HCT116 (cell line): ENCODE results near the gene OPTN. TPM values are rescaled to one million over a fixed set of nuclear protein-coding genes. Genes with fewer than 3 reads are reported as not detected.

Source experiments
- ATAC-seq: fragments of 200-7000 bp; cut with Tn5 transposase; 2 replicates; pipeline ENCODE4 v1.9.1; 2020; ENCODE audit warnings: mild to moderate bottlenecking, moderate library complexity
- BruUV-seq: library from RNA; stranded (reverse); fragments of 400-500 nt; replicated peaks from 2 replicates; lab custom pipeline; 2021; lab: Mats Ljungman, UMichigan
- CTCF ChIA-PET: fragments of 300-600 bp; sonication (Branson Sonifier 250); formaldehyde crosslinking; loops from one replicate; lab custom pipeline; 2021; ENCODE audit warnings: antibody characterized with exemption; lab: Charles Lee
- POLR2A ChIA-PET: fragments of 300-600, 350-600 bp; sonication (Branson Sonifier 250); formaldehyde crosslinking; loops from one replicate; lab custom pipeline; 2021; ENCODE audit warnings: antibody characterized with exemption; lab: Charles Lee
- RAD21 ChIA-PET, 2 experiments: fragments of 300-600 bp; sonication (Branson Sonifier 250); formaldehyde crosslinking; loops; one replicate each; lab custom pipeline; 2023; ENCODE audit warnings: low total read pairs in 2 of 2; ENCODE audit not compliant: uncharacterized antibody in 2 of 2, unreplicated experiment in 2 of 2, low non-redundant PET in 1 of 2; lab: Charles Lee
- DNase-seq: peaks from one replicate; pipeline ENCODE4 v3.0.0-alpha.2; 2010; ENCODE audit warnings: low read depth, low spot score
- H2AFZ ChIP-seq: fragments of 200-600 bp; shearing (Covaris generic), sonication (generic); 2 replicates; pipeline ENCODE4 v1.6.1; 2017; ENCODE audit warnings: low read depth, mixed run types, mixed read lengths, antibody characterized with exemption, low read length; ENCODE audit not compliant: poor library complexity, severe bottlenecking
- H3K27ac ChIP-seq: 2 replicates; pipeline ENCODE4 v1.5.1; 2012; ENCODE audit warnings: low read depth, low read length
- H3K27me3 ChIP-seq: fragments of 200-600 bp; sonication (generic); 2 replicates; pipeline ENCODE4 v1.6.1; 2016; ENCODE audit warnings: mixed run types, low read length, mixed read lengths; ENCODE audit not compliant: insufficient read depth
- H3K36me3 ChIP-seq, 2 experiments: fragments of 200-500 bp in 1 of 2; fragments of 200-600 bp in 1 of 2; sonication (Bioruptor generic) in 1 of 2; sonication (generic) in 1 of 2; 2 replicates each; pipeline versions ENCODE4 v1.5.1 to v1.6.1; 2014 to 2016; ENCODE audit warnings: low read length in 2 of 2, inconsistent platforms in 1 of 2, mixed read lengths in 1 of 2, mixed run types in 1 of 2; ENCODE audit not compliant: insufficient read depth in 2 of 2, control insufficient read depth in 1 of 2
- H3K4me1 ChIP-seq, 2 experiments: fragments of 200-600 bp in 1 of 2; sonication (generic) in 1 of 2; 2 replicates each; pipeline versions ENCODE4 v1.5.1 to v1.6.1; 2012 to 2017; ENCODE audit warnings: low read length in 2 of 2, inconsistent platforms in 1 of 2, mild to moderate bottlenecking in 1 of 2, mixed read lengths in 1 of 2, mixed run types in 1 of 2, moderate library complexity in 1 of 2; ENCODE audit not compliant: insufficient read depth in 2 of 2, control insufficient read depth in 1 of 2
- H3K4me2 ChIP-seq: fragments of 200-600 bp; sonication (generic); 2 replicates; pipeline ENCODE4 v1.6.1; 2017; ENCODE audit warnings: mixed run types, low read length, mixed read lengths
- H3K4me3 ChIP-seq, 2 experiments: fragments of 200-600 bp in 1 of 2; sonication (generic) in 1 of 2; replicated peaks in 1 of 2; 2 replicates each; pipeline ENCODE4 v1.5.1; 2011 to 2016; ENCODE audit warnings: low read length in 2 of 2, control low read depth in 1 of 2, low read depth in 1 of 2, mild to moderate bottlenecking in 1 of 2, mixed read lengths in 1 of 2, mixed run types in 1 of 2
- H3K79me2 ChIP-seq: fragments of 200-600 bp; sonication (generic); 2 replicates; pipeline ENCODE4 v1.6.1; 2017; ENCODE audit warnings: mild to moderate bottlenecking, mixed run types, low read length, moderate library complexity, mixed read lengths; ENCODE audit not compliant: insufficient read depth
- H3K9ac ChIP-seq: fragments of 200-600 bp; sonication (generic); 2 replicates; pipeline ENCODE4 v1.6.1; 2016; ENCODE audit warnings: low read length, mixed read lengths
- H3K9me2 ChIP-seq: fragments of 200-600 bp; sonication (generic), shearing (Covaris generic); 2 replicates; pipeline ENCODE4 v1.6.1; 2017; ENCODE audit warnings: mixed run types, mild to moderate bottlenecking, moderate library complexity; ENCODE audit not compliant: insufficient read depth
- H3K9me3 ChIP-seq, 2 experiments: fragments of 200-500 bp in 1 of 2; fragments of 200-600 bp in 1 of 2; sonication (Bioruptor generic) in 1 of 2; sonication (generic) in 1 of 2; 2 replicates each; pipeline ENCODE4 v1.6.1; 2014 to 2017; ENCODE audit warnings: low read length in 2 of 2, mixed read lengths in 2 of 2, inconsistent platforms in 1 of 2, low read depth in 1 of 2, mild to moderate bottlenecking in 1 of 2, mixed run types in 1 of 2, moderate library complexity in 1 of 2; ENCODE audit not compliant: control insufficient read depth in 1 of 2, insufficient read depth in 1 of 2
- H4K20me1 ChIP-seq: fragments of 200-600 bp; sonication (generic), shearing (Covaris generic); 2 replicates; pipeline ENCODE4 v1.6.1; 2017; ENCODE audit warnings: mixed run types, mild to moderate bottlenecking, moderate library complexity; ENCODE audit not compliant: insufficient read depth
- CTCF ChIP-seq, 3 experiments: fragments of 200-600 bp in 1 of 3; sonication (generic) in 1 of 3; IDR thresholded peaks in 2 of 3; conservative IDR thresholded peaks in 1 of 3; 2 replicates each; pipeline ENCODE4 v1.5.1; 2012 to 2017; ENCODE audit warnings: low read depth in 2 of 3, low read length in 2 of 3, antibody characterized with exemption in 1 of 3, borderline replicate concordance in 1 of 3, control low read depth in 1 of 3, mild to moderate bottlenecking in 1 of 3, mixed read lengths in 1 of 3, mixed run types in 1 of 3, moderate library complexity in 1 of 3; ENCODE audit not compliant: insufficient read depth in 1 of 3
- JUND ChIP-seq: IDR thresholded peaks from 2 replicates; pipeline ENCODE4 v1.6.1; 2012
- MAX ChIP-seq: IDR thresholded peaks from 2 replicates; pipeline ENCODE4 v1.6.1; 2012
- REST ChIP-seq: IDR thresholded peaks from 2 replicates; pipeline ENCODE4 v1.6.1; 2012; ENCODE audit warnings: low read depth
- SRF ChIP-seq: IDR thresholded peaks from 2 replicates; pipeline ENCODE4 v1.6.1; 2012; ENCODE audit warnings: low read depth
- YY1 ChIP-seq: IDR thresholded peaks from 2 replicates; pipeline ENCODE4 v1.6.1; 2011; ENCODE audit warnings: low read length, low read depth, moderate library complexity, mild to moderate bottlenecking; ENCODE audit not compliant: insufficient replicate concordance; ENCODE audit errors: extremely low read depth
- intact Hi-C: fragments of 100-400 bp; cut with micrococcal nuclease; formaldehyde crosslinking; loops from 2 replicates; pipeline ENCODE4 v1.10.0; 2022
- total RNA-seq: library from RNA; stranded (reverse); gene quantifications from one replicate; pipeline ENCODE4 v1.2.1, GENCODE V29; 2021; ENCODE audit not compliant: unreplicated experiment

OPTN gene
- total RNA-seq, 1 experiment from 2014 or later = 17.0 TPM

DNA sequence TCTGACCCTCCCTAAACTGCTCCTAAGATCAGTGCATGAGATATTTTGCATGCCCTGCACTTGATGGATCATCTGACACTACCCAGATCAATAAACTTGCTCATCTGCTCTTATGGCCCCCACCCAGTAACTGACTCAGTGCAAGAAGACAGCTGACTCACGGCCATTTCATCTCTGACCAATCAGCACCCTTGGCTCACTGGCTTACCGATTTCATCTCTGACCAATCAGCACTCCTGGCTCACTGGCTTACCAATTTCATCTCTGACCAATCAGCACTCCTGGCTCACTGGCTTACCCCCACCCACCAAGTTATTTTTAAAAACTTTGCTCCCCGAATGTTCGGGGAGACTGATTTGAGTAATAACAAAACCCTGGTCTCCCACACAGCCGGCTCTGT lies 37.2 kb upstream of the OPTN start:
- Histone ChIP-seq H3K36me3 (no peaks in the 10 kb centered on the region), H2AFZ (no peak overlapping the region), H3K4me2 (no peak overlapping the region), H3K9ac (no peak overlapping the region), H3K4me1 (no peaks in the 10 kb centered on the region), H3K27ac (no peak overlapping the region), H3K4me3 (no peak overlapping the region), H3K27me3 (no peaks in the 10 kb centered on the region), H4K20me1 (no peaks in the 10 kb centered on the region), H3K9me3 (no peaks in the 10 kb centered on the region), H3K79me2 (no peaks in the 10 kb centered on the region), H3K9me2 (no peaks in the 10 kb centered on the region)
- ChIA-PET CTCF (no interaction called here), RAD21 (no interaction called here), POLR2A (no interaction called here)
- intact Hi-C loops = no loop called here
- TF ChIP-seq JUND (no peak), MAX (no peak), REST (no peak), SRF (no peak), CTCF (IDR thresholded peaks at IDR 0.05 in 2 of 3, conservative IDR thresholded peaks at IDR 0.05 in 1 of 3; ENCODE audit: borderline replicate concordance in 1 of 3, insufficient read depth in 1 of 3, low read depth in 2 of 3, low read length in 2 of 3) (no peak), YY1 (no peak)
- DNase-seq (no peak), ATAC-seq (no peak)
- BruUV-seq = no TSS peak
